Neural progenitor cell (in vitro differentiated cells): ENCODE measurements around the gene HSPG2.

Source experiments
- CTCF ChIP-seq: fragments of 200-600 bp; sonication (generic); IDR thresholded peaks from 2 replicates; pipeline ENCODE4 v1.5.1; 2017; ENCODE audit warnings: antibody characterized with exemption, mild to moderate bottlenecking
- EZH2 ChIP-seq: fragments of 200-600 bp; sonication (generic); IDR thresholded peaks from 2 replicates; pipeline ENCODE4 v1.6.1; 2017; ENCODE audit warnings: antibody characterized with exemption, mild to moderate bottlenecking, moderate library complexity
- EZH2phosphoT487 ChIP-seq: fragments of 200-600 bp; sonication (generic); IDR thresholded peaks from 2 replicates; pipeline ENCODE4 v1.6.1; 2017; ENCODE audit warnings: antibody characterized with exemption

GRCh38 chr1:21935393-21935804 lies 1.7 kb downstream of the HSPG2 start:
- TF ChIP-seq CTCF (no peak), EZH2 (no peak), EZH2phosphoT487 (no peak)
